GM19193 (cell line): Measurements from ENCODE around the gene SKOR2.

ENCODE experiments used
- POLR2A ChIP-seq: IDR thresholded peaks from 4 replicates; pipeline ENCODE4 v1.6.1; 2011; ENCODE audit not compliant: insufficient read depth, insufficient read length; ENCODE audit errors: extremely low read depth

The SKOR2 gene

DNA sequence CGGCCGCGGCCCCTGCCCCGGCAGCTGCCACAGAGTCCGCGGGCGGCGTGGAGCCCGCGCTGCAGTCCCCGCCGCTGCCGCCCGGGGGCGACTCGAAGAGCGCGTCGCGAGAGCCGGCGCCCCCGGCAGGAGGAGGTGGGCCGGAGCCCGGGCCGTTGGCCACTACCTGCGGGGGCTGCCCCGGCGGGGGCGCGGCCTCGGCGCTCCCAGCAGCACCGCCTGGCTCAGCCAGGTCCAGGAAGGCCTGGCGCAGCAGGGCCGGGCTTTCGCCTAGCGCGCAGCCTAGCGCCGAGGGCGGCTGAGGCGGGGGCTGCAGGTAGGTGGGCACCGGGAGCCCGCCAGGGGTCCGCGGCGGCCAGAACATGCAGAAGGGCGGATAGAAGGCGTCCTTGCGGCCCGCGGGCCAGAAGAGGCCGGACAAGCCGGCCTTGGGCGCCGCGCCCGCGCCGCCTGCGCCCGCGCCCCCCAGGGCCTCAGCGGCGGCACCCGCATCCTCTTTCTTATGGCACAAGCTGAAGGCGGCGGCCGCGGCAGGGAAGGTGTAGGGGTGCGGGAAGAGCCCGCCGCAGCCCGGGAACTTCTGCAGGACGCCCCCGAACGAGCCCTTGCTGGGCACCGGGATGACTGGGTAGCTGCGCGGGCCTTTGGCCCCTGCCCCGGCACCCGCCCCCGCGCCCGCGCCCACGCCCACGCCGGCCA, 3.9 kb downstream of the SKOR2 start:
- TF ChIP-seq POLR2A = no peak

DNA sequence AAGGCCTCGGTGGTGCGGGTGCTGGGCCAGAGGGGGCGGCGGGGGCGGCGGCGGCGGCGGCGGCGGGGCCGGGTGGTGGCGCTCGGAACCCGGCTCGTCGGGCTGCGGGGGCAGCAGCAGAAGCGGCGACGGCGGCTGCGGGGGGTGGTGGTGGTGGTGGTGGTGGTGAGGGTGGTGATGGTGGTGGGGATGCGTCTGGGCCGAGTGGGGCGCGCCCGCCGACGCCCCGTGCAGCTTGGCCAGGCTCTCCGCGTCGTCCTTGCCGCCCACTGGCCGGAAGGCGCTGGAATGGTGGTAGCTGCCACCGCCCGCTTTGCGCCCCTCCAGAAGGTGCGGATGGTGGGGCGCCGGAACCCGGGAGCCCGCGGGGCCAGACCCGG, 4.4 kb downstream of the SKOR2 start:
- no peak for TF ChIP-seq POLR2A

DNA sequence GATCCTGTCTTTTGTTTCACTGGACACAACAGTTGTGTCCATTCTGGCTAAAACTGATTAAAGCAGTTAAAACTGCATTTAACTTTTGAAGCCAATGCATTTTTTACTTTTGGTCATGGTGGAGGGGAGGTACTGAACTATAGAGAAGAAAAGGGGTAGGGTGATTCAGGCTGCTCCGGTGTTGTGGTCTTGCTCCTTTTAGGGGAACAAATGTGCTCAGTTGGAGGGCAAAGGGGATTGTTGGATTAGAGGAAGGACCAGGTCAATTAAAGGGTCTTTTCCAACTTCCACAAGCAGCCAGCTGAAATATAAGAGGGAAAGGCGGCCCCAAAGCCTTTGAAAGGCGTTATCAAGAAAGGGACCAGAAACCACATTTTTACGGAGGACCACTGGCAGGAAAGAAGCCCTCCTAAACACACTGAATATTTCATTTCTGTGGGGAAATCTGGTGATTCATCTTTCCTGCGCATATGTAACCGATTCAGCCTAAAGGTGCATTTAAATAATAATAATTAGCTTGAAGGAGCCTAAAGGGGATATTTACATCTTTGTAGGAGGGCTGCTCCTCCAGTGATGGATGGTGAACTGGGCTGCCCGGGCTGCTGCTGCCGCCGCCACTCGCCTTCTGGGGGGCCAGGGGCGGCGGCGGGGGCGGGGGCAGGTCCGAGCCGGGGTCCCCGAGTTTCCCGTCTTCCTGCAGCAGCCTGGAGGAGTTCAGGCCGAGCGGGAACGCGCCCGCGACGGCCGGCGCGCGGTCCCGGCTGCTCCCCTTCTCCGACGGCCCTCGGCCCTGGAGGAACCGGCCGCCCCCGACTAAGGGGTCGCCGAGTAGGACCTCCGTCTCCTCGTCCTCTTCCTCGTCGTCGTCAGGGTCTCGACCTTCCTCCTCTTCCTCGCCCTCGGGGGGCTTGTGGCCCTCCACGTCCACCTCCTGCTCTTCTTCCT, 5.2 kb downstream of the SKOR2 start:
- no peak for TF ChIP-seq POLR2A

DNA sequence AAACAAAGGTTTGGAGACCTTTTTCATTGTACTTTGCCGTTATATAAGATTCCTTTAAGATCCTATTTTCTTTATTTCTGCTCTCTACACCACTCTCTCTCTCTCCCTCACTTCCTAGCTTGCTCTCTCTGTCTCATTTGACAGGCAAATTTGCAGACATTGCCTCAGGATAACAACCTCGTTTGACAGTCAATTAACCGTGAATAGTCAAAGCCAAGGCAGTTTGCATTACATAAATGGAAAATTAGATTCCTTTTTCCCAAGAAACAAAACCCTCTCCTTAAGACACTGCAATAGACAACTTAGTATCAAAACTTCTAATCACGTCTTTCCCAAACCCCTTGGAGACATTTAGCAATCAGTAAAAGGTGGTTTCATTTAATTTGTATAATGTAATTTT, 7.4 kb downstream of the SKOR2 start:
- no peak for TF ChIP-seq POLR2A

- no peak for TF ChIP-seq POLR2A
Measured at GRCh38 chr18:47235096-47235495, 16.4 kb downstream of the SKOR2 start.

DNA sequence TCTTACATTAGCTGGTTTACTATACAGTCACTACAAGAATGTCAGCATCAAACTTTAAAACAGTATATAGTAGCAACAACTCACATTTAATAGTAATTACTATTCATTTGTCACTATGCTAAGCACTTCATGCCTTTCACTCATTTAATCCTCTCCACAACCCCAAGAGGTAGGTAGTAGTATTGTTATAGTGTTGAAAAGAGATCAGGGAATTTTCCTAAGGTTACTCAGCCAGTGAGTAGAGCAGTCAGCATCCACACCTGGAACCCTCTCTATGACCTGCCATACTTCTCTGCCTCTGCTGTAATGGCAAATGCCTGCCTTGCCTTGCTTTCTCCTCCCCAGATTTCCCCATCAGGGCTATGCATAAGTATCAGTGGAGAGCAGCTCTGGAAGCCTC, 24.8 kb downstream of the SKOR2 start:
- TF ChIP-seq POLR2A = no peak

- TF ChIP-seq POLR2A = no peak
Measured at GRCh38 chr18:47215554-47216138, 35.8 kb downstream of the SKOR2 start.

DNA sequence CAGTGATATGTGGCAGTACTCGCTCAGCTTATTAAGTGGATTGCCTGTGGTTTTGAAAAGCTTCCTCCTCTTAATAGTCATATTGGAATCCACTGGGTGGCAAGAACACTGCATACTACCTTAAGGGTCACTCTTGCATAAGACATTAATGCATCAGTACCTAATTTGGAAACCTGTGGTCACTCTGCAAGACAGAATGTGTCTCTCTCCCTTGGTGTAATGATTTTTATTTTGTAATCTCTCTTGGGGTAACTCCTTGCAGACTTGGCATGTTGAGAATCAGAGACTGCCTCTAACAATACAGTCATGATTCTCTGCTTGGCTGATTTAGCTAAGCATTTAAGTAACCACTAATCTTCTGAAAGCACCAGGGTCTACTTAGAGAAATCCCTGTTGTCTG, 42.3 kb downstream of the SKOR2 start:
- no peak for TF ChIP-seq POLR2A

DNA sequence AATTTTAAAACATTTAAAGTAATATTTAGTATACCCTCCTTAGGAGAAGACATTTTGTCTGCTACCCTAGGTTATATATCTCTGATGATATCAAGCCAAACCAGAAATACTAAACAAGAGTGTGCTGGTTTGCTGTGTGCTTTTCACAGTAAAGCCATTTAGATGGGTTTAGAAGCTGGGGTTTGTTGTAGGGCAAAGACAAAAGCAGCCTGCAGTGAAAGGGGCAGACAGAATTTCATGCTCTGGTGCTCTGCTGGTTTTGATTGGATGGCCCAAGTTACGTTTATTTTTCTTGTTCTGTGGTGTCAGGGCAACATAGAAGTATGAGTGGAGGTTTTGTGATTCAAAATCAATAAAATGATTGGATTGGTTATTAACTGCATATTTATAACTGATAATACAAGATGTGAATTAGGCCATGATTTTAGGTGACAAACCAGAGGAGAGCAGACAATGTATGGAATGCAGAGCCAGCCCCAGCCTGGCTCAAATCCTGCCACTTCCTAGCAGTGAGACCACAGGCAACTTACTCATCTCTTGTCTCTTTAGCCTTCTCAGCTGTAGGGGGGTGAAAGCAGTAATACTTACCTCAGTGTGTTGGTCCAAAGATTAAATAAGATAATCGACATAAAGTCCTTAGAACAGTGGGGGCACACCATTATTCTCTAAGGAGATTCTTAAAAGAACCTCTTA, 44.4 kb downstream of the SKOR2 start:
- TF ChIP-seq POLR2A = no peak

- TF ChIP-seq POLR2A = no peak
Measured at GRCh38 chr18:47204908-47205522, 46.4 kb downstream of the SKOR2 start.

GRCh38 chr18:47203626-47204464, 47.6 kb downstream of the SKOR2 start:
- no peak for TF ChIP-seq POLR2A

DNA sequence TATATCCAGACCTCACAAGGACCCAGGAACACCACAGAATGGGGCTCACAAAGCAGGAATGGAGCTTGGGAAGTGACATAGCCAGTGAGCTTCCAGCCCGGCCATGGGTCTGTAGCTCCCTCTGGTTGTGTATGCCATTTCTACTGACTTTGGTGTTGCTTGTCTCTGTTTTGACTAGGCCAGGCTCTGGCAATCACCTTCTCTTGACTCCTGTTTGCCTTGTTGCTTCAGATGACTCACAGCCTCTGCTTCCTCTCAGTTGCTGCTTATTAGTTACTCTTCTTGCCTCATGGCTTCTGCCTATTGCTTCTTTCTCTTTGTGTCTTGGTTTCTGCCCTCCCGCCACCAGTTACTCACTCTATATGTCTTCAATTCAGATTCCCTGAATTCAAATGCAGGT, 59.5 kb downstream of the SKOR2 start:
- no peak for TF ChIP-seq POLR2A

DNA sequence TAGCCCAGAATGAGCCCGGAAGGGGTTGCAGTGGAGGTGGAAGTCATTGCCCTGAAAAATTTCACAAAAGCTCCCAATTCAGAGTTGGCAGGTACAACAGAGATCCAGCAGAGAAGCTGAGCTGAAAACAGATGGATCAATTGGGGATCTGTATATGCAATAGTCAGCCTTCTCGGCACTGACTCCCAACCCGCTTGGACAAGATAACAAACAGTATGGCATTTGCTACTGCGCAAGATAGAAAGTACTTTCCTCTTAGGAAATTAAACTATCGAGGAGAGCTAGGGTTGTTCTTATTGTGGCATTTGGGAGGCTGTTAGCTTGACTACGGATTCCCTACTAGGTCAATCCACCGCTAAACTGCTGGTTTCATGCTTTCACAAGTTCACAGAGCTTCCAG, 63.7 kb downstream of the SKOR2 start:
- no peak for TF ChIP-seq POLR2A
